ELR (cell line): ENCODE data around the gene PGLYRP4.
"Not testable (repeated sequence)": the region's sequence is repeated elsewhere in the genome, so short reads cannot be mapped to it uniquely, and the experiment has no call there.

Experiments
- DNase-seq: peaks from one replicate; pipeline ENCODE4 v3.0.0-alpha.2; 2015; ENCODE audit warnings: low read depth

PGLYRP4 gene

DNA sequence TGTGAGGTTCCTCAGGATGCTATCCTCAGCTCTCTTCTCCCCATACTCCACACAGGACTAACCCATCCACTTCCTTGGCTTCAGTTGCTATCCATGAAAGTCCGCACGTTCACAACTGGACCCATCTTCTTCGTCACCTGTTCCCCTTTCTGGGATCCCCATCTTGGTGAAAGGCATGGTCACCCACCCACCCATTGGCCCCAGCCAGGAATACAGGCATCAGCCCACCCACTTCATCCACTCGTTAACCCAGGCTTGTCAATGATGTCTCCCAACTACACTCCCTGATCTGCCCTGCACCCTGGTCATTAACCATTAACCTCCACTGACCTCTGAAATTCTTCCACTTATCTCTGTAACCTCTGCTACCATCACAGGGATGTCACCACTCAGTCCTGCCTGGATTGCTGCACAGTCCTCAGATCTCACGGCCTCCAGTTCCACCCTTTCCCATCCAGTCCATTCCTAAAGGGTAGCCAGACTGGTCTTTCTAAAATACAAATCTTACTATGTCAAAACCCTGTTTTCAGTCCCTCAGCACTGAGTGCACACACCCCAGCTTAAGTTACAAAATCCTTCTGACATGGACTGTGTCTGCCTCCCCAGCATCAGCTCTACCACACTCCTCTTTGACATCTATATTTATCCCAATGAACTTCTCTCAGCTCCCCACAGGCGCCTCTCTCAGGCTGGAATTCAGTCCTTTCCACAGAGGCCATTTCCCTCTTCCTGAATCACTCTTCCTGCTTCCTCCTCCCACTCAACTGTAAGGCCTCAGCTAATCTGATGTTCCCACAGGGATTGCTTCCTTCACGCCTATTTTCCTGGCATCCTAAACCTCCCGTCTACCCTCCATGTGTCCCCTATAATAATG is 10.4 kb downstream of the PGLYRP4 start:
- no peak for DNase-seq

- DNase-seq = no peak
Measured at GRCh38 chr1:153336650-153337049, 12.0 kb downstream of the PGLYRP4 start.

GRCh38 chr1:153333902-153334301 is 14.7 kb downstream of the PGLYRP4 start:
- no peak for DNase-seq

GRCh38 chr1:153324912-153325311 is 23.7 kb downstream of the PGLYRP4 start:
- DNase-seq = no peak

DNA sequence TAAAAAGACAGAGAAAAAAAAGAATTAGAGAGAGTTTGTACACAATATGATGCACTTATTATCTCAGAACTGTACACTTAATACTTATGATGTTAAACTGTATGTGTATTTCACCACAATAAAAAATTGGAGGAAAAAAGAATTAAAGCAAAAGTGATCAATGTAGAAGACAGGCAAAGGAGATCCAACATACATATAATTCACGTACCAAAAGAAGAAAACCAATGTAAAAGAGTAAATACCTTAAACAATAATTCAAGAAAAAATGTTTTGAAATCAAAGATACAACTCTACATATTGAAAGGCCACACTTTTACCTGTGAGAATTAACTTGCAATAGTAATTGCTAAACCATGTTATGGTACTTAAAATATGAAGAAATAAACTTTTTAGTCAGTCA is 26.1 kb downstream of the PGLYRP4 start:
- DNase-seq = no peak

DNA sequence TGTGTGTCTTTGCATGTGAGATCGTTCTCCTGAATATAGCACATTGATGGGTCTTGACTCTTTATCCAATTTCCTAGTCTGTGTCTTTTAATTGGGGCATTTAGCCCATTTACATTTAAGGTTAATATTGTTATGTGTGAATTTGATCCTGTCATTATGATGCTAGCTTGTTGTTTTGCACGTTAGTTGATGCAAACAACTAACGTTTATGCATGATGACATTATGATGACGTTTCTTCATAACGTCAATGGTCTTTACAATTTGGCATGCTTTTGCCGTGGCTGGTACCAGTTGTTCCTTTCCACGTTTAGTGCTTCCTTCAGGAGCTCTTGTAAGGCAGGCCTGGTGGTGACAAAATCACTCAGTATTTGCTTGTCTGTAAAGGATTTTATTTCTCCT is 30.5 kb downstream of the PGLYRP4 start:
- not testable (repeated sequence) for DNase-seq

- not testable (repeated sequence) for DNase-seq
Measured at GRCh38 chr1:153316013-153316412, 32.6 kb downstream of the PGLYRP4 start.

GRCh38 chr1:153314388-153314787 is 34.3 kb downstream of the PGLYRP4 start:
- DNase-seq = not testable (repeated sequence)

- DNase-seq = no peak
Measured at GRCh38 chr1:153313288-153313687, 35.4 kb downstream of the PGLYRP4 start.

DNA sequence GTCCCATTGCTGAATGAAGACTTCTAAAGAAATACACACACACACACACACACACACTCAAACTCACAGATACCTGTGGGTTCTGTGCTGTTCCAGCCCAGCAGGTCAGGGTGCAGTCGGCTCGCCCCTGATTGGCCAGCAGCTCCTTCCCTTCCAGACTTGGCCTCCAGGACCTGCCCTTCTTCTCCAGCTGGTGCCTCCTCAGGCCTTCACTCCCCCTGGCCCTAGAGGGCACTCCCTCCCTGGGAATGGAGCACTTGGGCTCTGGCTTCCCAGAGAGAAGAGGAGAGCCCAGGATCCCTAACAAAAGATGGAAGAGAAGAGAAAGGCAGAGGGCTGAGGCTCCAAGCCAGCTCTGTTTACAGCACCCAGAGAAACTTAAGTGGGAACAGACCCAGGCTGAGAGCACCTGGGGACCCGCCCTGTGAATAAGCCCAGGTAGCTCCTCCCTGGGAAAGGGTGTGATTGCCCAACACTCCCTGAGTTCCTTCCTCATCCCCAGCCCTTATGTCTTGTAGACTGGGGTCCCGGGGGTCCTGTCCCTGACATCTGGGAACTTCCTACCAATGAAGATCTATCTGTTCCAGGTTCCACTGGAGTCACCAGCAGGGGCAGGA is 36.0 kb downstream of the PGLYRP4 start, which contains the start of gene PGLYRP3:
TSS of gene PGLYRP3 (minus strand) at position 383 of the 617 bp plus-strand sequence. CDS start 2,287 bp downstream, outside the sequence.
- peak; percentile 8 for DNase-seq

DNA sequence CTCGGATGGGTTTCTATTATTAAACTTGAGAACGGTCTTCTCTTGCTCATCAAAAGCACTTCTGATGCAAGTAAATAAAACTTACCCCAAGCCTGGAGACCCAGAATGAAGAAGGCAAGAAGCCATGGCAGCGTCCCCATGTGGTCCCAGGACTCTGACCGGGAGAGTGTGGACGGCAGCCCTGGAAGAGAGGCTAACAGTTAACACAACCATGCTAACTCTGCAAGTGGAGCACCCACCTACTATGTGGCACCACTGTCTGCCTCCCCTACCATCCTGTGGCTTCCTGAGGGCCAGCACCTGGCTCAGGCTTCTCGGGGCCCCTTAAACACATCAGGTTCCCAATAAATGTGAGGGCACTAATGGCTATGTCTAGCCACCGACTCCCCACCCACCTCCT is 38.1 kb downstream of the PGLYRP4 start:
- DNase-seq = no peak

DNA sequence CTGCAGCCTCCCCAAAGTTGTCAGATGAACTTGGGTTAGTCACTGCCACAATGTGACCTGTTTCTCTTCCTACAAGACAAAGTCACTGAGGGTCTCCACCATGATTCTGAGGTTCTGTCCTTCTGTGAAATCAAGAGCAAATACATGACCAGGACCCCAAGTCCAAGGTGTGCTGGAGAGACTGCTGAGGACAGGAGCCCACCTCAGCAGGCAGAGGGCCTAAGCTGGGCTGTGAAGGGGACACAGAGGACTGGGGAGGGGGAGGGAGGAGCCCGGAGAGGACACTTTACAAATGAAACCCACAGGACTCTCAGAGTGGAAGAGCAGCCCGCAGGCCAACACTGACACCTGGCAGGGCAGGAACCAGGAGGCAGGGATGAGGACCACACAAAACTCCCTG is 39.2 kb downstream of the PGLYRP4 start:
- DNase-seq = no peak

DNA sequence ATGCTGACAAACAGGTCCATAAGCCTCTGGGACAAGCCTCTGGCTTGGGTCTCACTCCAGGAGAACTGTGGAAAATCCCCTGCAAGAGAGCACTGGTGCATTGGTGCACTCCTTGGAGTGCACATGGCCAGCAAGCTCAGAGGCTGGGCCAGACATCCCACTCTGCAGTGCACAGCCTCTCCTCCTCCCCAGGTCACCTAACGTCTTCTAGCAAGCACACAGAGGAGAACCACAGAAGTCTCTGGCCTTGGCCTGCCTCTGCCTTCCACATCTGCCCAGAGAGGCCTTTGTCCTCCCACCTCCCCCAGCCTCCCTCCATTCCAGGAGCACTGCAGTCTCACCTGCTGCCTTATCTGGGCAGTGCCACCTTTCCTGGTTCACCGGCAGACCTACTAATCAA is 40.1 kb downstream of the PGLYRP4 start:
- no peak for DNase-seq

DNA sequence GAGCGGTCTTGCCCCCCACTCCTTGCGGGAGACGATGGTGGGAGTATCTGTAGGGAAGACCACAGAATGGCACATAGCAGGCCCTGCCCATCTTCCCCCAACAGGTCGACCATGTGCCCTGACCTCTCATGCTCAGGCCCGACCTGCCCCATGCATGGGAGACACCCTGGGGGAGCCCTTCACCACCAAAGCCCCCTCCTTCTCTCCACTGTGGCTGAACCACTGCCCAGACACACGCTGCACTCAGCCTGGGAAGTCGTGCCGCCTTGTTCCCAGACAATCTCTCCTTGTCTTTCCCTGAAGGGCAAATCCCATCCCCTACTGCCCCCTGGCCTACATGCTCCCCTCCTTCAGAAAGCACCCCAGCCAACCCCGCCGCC is 41.4 kb downstream of the PGLYRP4 start:
- no peak for DNase-seq

DNA sequence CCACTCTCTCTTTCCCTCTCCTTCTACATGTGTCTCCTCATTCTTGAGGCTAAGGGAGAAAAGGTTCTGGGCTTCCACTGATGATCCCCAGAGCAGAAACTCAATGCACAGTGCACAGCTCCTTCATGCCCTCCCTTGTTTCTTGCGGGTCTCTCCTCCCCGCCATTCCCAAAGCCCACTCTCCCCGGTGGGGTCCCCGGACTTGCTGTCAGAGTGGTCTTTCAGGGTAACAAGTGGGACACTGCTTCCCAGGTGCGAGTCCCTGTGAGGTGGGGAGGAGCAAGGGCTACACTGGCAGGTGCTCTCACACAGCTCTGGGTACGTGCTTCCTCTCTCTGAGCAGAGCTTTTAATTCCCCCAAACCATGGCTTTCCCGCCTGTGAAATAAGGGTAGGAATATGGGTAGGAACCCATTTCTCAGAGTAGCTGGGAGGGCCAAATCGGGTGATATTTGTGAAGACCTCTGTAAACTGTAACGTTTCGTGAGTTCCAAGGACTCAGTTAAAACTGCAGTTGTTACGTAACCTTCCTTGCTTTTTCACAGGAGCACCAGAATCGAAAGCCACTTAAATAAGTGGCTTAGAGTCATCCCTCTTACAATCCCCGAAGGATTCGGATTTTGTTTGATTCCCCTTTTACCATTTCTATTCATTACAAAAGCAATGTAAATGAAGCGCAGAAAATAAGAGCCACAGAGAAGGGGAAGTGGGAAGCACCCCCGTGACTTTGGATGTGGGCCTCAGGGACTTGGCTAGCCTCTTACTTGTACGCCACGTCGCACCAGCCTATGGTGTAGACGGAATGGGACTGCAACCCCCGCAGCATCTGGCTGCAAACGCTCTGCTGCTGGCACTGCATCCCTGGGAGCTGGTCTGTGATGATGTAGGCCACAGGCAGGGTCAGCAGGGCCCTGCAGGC is 42.1 kb downstream of the PGLYRP4 start:
- no peak for DNase-seq

DNA sequence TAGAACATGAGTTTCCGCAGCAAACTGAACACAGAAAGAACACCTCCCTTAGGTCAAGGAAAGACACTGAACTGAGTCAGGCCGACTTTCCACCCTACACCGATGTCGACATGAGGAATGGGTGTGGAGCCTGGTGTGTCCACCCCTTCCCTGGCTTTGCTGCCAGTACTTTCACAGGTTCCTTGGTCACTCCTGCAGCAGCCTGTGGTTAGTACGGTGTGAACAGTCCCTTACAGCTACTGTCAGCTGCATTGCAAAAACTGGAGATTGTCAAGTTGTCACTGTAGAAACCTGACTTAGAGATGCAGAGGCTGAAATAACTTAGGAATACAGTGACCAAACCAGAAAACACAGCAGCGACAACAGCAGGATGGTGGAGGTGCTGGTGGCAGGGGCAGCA is 43.0 kb downstream of the PGLYRP4 start:
- DNase-seq = no peak

- DNase-seq = no peak
Measured at GRCh38 chr1:153302308-153302707, 46.3 kb downstream of the PGLYRP4 start.

- no peak for DNase-seq
Measured at GRCh38 chr1:153293851-153294250, 54.8 kb downstream of the PGLYRP4 start.

GRCh38 chr1:153293480-153293775 is 55.2 kb downstream of the PGLYRP4 start:
- no peak for DNase-seq

DNA sequence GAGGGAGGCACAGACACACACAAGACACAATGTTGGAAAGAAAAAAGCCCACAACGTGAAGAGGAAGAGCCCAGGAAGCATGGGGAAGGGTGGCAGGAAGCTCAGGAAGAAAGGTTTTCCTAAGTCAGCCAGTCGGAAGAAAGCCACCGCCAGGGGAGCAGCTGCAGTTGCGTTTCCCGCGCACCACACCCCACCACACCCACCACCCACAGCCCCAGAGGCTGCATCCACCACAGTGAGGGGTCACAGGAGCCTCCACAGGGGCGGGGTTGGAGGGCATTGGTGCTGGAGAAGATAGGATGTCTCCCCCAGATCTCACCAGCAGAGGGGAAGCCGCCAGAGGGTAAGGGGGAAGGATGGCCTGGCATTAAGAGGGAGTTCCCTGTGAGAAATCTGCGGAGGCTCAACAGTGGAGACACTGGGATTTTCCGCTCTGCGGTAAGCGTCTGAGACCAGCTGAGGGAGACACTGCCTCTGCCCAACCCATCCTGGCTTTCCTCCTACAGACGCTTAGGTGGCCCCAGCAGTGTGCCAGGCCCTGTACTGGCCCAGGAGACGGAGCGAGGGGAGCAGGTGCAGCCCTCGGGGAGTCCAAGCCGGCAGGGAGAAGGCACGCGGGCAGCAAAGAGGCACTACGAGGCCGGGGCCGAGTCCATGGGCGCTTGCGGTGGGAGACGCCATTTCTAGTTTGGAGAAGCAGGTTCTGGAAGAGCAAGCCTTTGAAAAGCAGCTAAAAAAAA is 55.7 kb downstream of the PGLYRP4 start:
- no peak for DNase-seq

DNA sequence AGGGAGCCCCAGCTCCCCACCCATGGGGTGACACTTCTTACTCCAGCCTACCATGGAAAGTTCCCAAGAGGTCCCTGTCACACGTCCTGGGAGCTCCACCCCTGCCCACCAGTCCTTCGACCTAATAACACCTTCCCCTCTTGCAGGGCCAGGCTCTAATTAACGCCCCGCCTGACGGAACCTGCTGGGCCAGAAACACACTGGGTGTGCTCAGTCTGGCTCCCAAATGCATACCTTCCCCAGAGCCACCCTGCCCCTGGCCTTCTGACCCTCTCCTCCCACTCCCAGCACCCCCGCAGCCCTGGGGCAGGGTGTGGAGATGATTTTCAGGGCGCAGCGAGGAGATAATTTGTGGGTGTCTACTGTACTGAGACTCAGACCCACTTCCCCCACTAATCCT is 56.5 kb downstream of the PGLYRP4 start:
- DNase-seq = no peak

GRCh38 chr1:153291514-153291913 is 57.1 kb downstream of the PGLYRP4 start:
- DNase-seq = no peak
